Left lung (tissue), 10 donors: ENCODE results near the gene ME2. TPM values are rescaled to one million over a fixed set of nuclear protein-coding genes. Genes with fewer than 3 reads are reported as not detected.
"Not testable (repeated sequence)": the region's sequence is repeated elsewhere in the genome, so short reads cannot be mapped to it uniquely, and the experiment has no call there.

Source experiments
- ATAC-seq: fragments of 200-7000 bp; cut with Tn5 transposase; one replicate; pipeline ENCODE4 v1.9.1; 2020; ENCODE audit warnings: moderate library complexity
- DNase-seq, 4 donors: peaks; one replicate each; pipeline ENCODE4 v3.0.0-alpha.2; 2013 to 2020
- H3K27ac ChIP-seq, 2 donors: fragments of 200-600 bp; sonication (generic) in 1 of 2; one replicate each; pipeline versions ENCODE4 v1.5.0 to v1.8.0; 2020 to 2021
- H3K27me3 ChIP-seq, 2 donors: fragments of 200-600 bp; sonication (generic) in 1 of 2; one replicate each; pipeline versions ENCODE4 v1.5.0 to v1.8.0; 2020 to 2021
- H3K36me3 ChIP-seq, 2 donors: fragments of 200-600 bp; sonication (generic) in 1 of 2; one replicate each; pipeline versions ENCODE4 v1.5.0 to v1.8.0; 2020 to 2021
- H3K4me1 ChIP-seq, 2 donors: fragments of 200-600 bp; one replicate each; pipeline ENCODE4 v1.8.0; 2021
- H3K4me3 ChIP-seq, 2 donors: fragments of 200-600 bp; sonication (generic) in 1 of 2; one replicate each; pipeline versions ENCODE4 v1.5.0 to v1.8.0; 2020 to 2021; ENCODE audit warnings: mild to moderate bottlenecking in 1 of 2
- H3K9me3 ChIP-seq, 2 donors: fragments of 200-600 bp; sonication (generic) in 1 of 2; one replicate each; pipeline versions ENCODE4 v1.5.0 to v1.8.0; 2020 to 2021
- intact Hi-C, 2 donors: fragments of 100-400 bp; cut with DNase I; formaldehyde crosslinking; loops; one replicate each; pipeline versions ENCODE4 v1.11.2 to v1.14.2; 2022
- polyA plus RNA-seq, 6 donors: library from polyadenylated mRNA; unstranded; fragments of 120-200 nt; gene quantifications; one replicate each; pipeline ENCODE4 v1.2.1, GENCODE V29; 2013; ENCODE audit not compliant: insufficient read length in 6 of 6
- total RNA-seq, 2 donors: library from RNA; stranded (reverse); fragmentation: NEBNext Ultra II Directional; extraction: Animal tissue kit (Norgen Biotek cat#: 25700); gene quantifications; one replicate each; pipeline ENCODE4 v1.2.1, GENCODE V29; 2021
- TF ChIP-seq, protein P1 (sequence below), 2 donors: fragments of 200-600 bp; sonication (generic) in 1 of 2; IDR thresholded peaks; one replicate each; pipeline versions ENCODE4 v1.5.0 to v1.8.0; 2021; ENCODE audit warnings: antibody characterized with exemption in 2 of 2
- donor health status: DM: no; HTN: yes; CAD: no.
- donor health status: DM: no; HTN: no; CAD: no.

The ME2 gene
- total and polyA plus RNA-seq, 8 donors, result 29.7 to 61.7 (median 32.4) TPM

DNA sequence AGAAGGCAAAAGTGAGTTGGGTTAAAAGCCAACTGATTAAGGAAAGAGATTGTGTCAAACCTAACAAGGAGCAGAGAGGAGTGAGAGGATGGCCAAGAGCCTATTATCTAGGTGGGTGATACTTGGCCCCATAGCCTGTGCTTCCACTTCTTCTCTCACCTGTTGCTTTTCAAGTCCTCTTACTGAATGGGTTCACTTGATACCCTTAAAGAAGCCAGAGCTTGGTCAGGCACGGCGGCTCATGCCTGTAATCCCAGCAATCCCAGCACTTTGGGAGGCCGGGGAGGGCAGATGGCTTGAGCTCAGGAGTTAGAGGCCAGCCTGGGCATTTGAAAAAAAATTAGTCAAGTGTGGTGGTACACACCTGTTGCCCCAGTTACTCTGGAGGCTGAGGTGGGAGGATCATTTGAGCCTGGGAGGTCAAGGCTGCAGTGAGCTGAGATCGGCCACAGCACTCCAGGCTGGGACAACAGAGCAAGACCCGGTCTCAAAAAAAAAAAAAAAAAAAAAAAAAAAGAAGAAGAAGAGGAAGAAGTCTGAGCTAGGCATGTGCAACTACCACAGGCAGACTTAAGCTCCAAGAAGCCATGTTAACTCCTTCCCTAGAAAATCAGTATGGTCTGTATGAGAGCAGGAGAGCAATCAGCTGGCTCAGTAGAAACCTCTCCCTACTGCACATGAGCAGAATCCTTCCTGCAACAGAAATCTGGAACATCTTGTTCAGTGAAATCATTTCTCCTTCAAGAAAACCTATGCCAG is 28.4 kb upstream of the ME2 start:
- no peak overlapping the region for H3K4me3 ChIP-seq
- DNase-seq, result no peak
- no peak for ATAC-seq
- peaks cover 0 to 23% of the 10 kb centered on the region in 2 donors for H3K4me1 ChIP-seq
- no peaks in the 10 kb centered on the region for H3K9me3 ChIP-seq
- H3K27ac ChIP-seq, result peak overlapping the region in 1 of 2 donors; percentile 18
- TF ChIP-seq, protein P1, sequence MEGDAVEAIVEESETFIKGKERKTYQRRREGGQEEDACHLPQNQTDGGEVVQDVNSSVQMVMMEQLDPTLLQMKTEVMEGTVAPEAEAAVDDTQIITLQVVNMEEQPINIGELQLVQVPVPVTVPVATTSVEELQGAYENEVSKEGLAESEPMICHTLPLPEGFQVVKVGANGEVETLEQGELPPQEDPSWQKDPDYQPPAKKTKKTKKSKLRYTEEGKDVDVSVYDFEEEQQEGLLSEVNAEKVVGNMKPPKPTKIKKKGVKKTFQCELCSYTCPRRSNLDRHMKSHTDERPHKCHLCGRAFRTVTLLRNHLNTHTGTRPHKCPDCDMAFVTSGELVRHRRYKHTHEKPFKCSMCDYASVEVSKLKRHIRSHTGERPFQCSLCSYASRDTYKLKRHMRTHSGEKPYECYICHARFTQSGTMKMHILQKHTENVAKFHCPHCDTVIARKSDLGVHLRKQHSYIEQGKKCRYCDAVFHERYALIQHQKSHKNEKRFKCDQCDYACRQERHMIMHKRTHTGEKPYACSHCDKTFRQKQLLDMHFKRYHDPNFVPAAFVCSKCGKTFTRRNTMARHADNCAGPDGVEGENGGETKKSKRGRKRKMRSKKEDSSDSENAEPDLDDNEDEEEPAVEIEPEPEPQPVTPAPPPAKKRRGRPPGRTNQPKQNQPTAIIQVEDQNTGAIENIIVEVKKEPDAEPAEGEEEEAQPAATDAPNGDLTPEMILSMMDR (IDR thresholded peaks at IDR 0.05), result no peak
- H3K27me3 ChIP-seq, result no peaks in the 10 kb centered on the region
- intact Hi-C loops, result no loop called here
- no peaks in the 10 kb centered on the region for H3K36me3 ChIP-seq

DNA sequence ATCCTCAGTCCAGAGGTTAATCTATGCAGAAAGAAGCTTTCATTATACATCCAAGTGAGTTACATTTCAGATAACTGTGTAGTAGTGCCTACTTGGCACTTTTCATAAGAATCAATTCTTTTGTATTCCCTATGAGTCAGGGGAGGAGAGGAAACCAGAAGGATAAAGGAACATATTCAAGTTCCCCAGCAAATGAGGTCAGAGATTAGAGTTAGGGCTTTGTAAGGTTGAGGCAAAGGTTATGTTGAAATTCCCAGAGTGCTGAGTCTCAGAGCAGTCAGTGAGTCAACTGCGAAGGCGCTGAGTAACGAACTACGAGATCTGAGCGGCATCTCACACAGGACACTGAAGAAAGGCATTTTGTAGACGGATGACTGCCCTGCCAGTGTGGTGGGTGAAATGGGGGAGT is 25.1 kb upstream of the ME2 start:
- Histone ChIP-seq H3K4me1 (peaks cover 0 to 23% of the 10 kb centered on the region in 2 donors), H3K27me3 (no peaks in the 10 kb centered on the region), H3K27ac (peak overlapping the region in 1 of 2 donors; percentile 77), H3K36me3 (no peaks in the 10 kb centered on the region), H3K9me3 (no peaks in the 10 kb centered on the region), H3K4me3 (no peak overlapping the region)
- DNase-seq, result peak in 1 of 4 donors; percentile 49
- intact Hi-C loops, result no loop called here
- ATAC-seq, result peak; percentile 74
- TF ChIP-seq, protein P1 (IDR thresholded peaks at IDR 0.05), result no peak

DNA sequence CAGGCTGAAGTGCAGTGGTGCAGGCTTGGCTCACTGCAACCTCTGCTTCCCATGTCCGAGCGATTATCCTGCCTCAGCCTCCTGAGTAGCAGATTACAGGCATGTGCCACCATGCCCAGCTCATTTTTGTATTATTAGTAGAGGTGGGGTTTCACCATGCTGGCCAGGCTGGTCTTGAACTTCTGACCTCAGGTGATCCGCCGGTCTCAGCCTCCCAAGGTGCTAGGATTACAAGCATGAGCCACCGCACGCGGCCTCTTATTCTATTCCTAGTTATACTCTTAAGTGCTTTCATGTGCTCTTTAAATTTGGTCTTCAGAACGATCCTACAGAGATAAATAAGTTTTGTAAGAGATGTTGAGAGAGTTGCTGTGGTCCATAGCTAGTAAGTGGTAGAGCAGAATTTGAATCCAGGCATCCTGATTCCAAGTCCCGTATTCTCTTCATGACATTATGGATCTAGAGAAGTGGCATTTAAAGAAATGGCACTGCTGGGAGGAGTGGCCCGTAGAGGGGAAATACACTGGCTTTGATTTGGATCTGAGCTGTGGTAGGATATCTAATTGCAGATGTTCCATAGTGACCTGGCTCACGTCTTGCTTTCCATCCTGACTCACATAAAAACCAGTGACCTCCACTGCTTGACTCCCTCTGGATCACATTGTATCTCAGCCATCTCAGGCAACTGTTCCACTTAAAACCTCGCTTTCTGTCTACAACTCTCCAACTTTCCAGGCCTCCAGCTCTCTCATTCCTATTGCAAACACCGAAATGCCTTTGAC is 22.8 kb upstream of the ME2 start:
- H3K4me1 ChIP-seq, result peaks cover 0 to 17% of the 10 kb centered on the region in 2 donors
- H3K27me3 ChIP-seq, result no peaks in the 10 kb centered on the region
- no peaks in the 10 kb centered on the region for H3K36me3 ChIP-seq
- no peak overlapping the region for H3K4me3 ChIP-seq
- DNase-seq (no peak), ATAC-seq (no peak)
- TF ChIP-seq, protein P1 (IDR thresholded peaks at IDR 0.05), result no peak
- no peak overlapping the region for H3K27ac ChIP-seq
- intact Hi-C loops, result no loop called here
- H3K9me3 ChIP-seq, result no peaks in the 10 kb centered on the region

DNA sequence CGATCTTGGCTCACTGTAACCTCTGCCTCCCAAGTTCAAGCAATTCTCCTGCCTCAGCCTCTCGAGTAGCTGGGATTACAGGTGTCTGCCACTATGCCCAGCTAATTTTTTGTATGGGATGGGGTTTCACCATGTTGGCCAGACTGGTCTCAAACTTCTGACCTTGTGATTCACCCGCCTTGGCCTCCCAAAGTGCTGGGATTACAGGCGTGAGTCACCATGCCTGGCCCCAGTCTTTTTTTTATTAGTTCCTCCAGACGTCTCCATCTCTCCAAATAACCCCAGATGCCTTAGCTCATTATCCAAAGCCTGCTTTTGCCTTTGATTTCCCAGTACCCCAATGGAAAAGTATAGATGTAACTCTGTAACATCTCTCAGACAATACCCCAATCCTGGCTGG is 21.8 kb upstream of the ME2 start:
- DNase-seq, H3K9me3 ChIP-seq, H3K27me3 ChIP-seq, intact Hi-C loops, H3K27ac ChIP-seq, H3K36me3 ChIP-seq, H3K4me3 ChIP-seq, ATAC-seq: not testable (repeated sequence)
- H3K4me1 ChIP-seq, result peaks cover 0 to 25% of the 10 kb centered on the region in 2 donors

DNA sequence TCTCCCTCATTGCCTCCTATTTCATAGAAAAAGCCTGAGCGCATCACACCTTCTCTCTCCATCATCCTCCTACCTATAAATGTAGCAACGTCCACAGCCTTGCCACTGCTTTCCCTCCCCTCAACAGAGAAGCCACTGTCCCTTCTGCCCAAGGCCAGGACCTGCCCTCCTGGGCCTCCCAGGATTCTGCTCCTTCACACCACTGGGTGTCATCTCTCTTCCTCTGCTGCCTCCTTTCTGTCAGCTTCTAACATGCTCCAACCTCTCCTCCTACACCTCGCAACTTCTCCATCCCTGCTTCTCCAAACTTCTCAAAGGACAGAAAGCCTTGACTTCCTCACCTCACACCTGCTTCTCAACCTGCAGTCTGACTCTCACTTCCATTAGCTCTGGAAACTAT is 21.2 kb upstream of the ME2 start:
- TF ChIP-seq, protein P1 (IDR thresholded peaks at IDR 0.05), result no peak
- Histone ChIP-seq H3K36me3 (no peaks in the 10 kb centered on the region), H3K27ac (no peak overlapping the region), H3K4me3 (no peak overlapping the region), H3K4me1 (peaks cover 0 to 31% of the 10 kb centered on the region in 2 donors), H3K9me3 (no peaks in the 10 kb centered on the region), H3K27me3 (no peaks in the 10 kb centered on the region)
- ATAC-seq, result no peak
- intact Hi-C loops, result no loop called here
- DNase-seq, result no peak
